Umbilical cord (tissue), 2 donors: ENCODE results near the gene TMEM175. TPM values are rescaled to one million over a fixed set of nuclear protein-coding genes. Genes with fewer than 3 reads are reported as not detected.

Experiments used
- DNase-seq: peaks from one replicate; pipeline ENCODE4 v3.0.0-alpha.2; 2015; ENCODE audit warnings: low spot score
- total RNA-seq: library from RNA; depleted of rRNA; stranded (reverse); fragments of >200 nt; gene quantifications from one replicate; pipeline ENCODE4 v1.2.3, GENCODE V29; 2014; ENCODE audit warnings: low replicate concordance; ENCODE audit not compliant: insufficient read depth

Gene TMEM175, protein sequence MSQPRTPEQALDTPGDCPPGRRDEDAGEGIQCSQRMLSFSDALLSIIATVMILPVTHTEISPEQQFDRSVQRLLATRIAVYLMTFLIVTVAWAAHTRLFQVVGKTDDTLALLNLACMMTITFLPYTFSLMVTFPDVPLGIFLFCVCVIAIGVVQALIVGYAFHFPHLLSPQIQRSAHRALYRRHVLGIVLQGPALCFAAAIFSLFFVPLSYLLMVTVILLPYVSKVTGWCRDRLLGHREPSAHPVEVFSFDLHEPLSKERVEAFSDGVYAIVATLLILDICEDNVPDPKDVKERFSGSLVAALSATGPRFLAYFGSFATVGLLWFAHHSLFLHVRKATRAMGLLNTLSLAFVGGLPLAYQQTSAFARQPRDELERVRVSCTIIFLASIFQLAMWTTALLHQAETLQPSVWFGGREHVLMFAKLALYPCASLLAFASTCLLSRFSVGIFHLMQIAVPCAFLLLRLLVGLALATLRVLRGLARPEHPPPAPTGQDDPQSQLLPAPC
- 39.7 TPM for total RNA-seq

- DNase-seq: peak; percentile 96
Measured at GRCh38 chr4:931960-932712, at the start of gene TMEM175, which contains the start of gene GAK. TMEM175 (plus strand) TSS chr4:932460; CDS start chr4:947740, 15,280 bp downstream. GAK (minus strand) TSS chr4:932316; CDS start chr4:932187, 129 bp downstream.

DNA sequence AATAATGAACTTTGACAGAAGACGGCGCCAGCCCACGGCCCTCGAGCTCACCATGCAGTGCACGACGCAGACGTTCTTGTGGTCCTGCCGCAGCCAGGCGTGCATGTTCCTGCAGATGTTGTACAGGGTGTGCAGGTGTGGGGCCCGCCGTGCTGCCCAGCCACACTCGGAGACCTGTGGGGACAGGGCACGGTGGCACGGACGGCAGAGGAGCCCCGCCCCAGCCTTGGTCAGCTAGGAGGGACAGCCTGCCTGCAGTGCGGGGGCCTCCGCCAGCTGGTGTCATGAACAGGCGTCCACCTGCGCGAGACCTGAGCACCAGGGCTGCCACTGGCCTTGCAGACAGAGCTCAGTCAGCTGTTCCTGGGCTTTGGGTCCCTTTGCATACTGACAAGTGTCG is 49.6 kb upstream of the TMEM175 start:
- DNase-seq: no peak

- DNase-seq: no peak
Measured at GRCh38 chr4:883377-884095, 48.7 kb upstream of the TMEM175 start.

DNA sequence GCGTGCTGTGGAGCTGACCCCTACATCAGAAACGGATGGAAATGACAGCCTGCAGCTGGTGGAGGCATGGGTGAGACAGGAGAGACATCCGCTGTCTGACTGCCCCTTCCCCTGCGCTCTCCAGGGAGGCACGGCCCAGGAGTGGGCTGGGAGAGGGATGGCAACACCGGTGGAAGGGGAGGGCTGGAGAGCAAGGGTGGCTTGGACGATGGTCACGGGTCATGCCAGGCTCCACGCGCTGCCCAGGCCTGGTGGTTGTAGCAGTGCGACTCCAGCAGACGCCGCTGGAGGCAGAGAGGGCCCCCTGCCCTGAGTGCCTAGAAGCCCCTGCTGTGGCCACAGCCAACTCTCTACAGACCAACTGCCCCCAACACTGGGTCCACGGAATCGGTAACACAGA is 48.0 kb upstream of the TMEM175 start:
- no peak for DNase-seq

- DNase-seq: no peak
Measured at GRCh38 chr4:884896-885295, 47.4 kb upstream of the TMEM175 start.

DNA sequence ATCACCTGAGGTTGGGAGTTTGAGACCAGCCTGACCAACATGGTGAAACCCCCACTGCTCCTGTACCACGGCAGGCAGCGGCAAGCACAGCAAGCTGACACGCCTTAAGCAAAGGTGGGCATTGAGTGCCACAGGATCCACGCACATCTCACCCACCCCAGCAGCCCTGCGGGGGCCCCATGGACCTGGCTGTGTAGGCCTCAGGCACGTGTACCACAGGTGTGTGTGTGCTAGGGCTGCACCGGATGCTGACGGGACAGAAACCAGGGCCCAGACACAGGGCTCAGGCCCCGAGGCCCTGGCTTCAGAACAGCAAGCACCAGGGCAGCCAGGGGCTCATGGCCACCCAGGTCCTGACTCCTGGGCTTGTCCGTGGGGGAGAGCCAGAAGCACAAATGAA is 46.9 kb upstream of the TMEM175 start:
- no peak for DNase-seq

GRCh38 chr4:886244-886643 is 46.0 kb upstream of the TMEM175 start:
- DNase-seq: no peak

DNA sequence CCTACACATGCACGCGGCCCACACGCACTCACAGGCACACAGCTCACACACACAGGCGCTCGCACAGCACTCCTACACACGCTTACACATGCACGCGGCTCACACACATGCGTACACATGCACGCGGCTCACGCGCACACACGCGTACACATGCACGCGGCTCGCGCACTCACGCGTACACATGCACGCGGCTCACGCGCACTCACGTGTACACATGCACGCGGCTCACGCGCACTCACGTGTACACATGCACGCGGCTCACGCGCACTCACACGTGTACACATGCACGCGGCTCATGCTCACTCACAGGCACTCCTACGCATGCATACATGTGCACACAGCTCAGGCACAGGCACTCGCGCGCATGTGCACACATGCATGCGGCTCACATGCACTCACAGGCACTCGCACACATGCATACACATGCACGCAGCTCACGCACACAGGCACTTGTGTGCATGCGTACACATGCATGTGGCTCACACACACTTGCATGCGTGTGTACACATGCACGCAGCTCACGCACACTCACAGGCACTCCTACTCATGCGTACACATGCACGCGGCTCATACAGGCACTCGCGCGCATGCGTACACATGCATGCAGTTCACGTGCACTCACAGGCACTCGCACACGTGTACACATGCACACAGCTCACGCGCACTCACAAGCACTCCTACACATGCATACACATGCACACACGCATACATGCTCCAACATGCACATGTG is 45.1 kb upstream of the TMEM175 start:
- no peak for DNase-seq

DNA sequence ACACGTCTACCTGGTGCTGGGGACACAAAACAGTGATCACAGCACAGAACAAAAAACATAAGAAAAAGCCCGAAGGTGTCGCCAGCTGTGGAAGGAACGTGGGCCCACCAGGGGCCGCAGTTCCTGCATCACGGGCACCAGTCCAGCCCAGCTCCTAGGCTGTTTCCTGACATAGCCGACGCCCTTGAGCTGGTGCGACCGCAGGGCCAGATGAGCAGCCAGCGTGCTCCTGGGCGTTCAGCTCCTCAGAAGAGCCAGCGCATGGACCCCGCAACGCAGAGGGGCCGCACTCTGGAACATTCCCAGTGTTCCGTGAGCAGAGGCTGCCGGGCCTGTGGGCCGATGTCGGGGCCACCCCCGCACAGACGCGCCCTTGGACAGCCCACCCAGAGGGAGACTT is 44.2 kb upstream of the TMEM175 start:
- no peak for DNase-seq

DNA sequence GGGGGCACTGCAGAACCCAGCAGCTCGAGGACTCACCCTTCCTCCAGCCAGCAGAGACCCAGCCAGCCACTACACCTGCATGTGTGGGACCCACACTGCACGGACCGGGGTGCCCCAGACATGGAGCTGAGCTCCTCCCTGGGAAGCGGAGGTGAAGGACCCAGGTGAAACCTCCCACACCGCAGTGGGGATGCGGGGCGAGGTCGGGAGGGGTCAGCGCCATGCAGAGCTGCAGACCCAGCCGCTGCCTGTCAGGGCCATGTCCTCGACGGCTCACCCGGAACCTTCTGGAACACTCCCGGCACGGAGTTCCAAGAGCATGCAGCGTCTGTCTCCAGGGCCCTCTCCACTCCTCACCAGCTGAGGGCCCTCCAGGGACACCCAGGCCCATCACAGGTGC is 42.7 kb upstream of the TMEM175 start:
- no peak for DNase-seq

- no peak for DNase-seq
Measured at GRCh38 chr4:890036-890695, 42.1 kb upstream of the TMEM175 start.

GRCh38 chr4:891747-892146 is 40.5 kb upstream of the TMEM175 start:
- DNase-seq: no peak

DNA sequence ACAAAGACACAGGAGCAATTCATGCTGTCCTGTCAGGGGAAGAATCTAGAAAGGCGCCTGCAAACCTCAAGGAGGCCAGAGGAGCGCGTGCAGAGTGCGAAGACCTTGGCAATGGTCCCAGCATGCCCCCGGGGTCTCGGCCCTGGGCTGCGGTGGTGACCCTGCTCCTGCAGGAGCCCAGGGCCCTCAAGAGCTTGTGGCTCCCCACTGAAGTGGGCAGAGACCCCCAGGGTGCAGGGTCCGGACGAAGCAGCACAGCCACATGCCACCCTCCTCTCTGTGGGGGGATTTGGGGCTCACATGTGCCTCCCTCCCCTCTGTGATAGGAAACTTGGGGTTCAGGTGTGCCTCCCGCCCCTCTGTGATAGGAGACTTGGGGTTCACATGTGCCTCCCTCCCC is 39.5 kb upstream of the TMEM175 start:
- no peak for DNase-seq

DNA sequence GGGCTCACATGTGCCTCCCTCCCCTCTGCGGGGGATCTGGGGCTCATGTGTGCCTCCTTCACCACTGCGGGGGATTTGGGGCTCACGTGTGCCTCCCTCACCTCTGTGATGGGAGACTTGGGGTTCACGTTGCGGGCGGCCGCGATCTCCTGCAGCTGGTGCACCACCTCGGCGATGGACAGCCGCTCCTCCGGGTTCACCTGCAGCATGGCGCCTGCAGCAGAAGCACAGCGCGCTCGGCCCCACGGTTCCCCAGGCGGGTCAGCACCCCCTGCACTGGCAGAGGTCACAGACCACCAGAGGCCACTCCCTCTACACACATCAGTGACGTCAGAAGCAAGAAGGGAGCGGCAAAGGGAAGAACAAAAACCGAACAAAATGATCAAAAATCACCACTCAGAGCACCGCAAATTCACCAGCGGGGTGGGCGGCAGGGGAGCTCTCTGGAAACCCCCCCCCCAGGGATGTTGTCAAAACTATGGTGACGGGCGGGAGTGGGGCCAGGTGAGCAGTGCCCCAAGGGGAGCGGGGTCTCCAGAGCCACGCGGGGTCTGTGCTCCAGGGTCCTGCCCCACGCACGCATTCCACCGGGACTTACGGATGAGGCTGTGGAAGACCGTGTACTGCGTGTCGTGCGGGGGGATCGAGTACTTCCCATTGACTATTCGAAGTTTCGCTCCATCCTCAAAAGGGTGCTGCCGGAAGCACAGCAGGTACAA is 38.8 kb upstream of the TMEM175 start:
- DNase-seq: no peak

- no peak for DNase-seq
Measured at GRCh38 chr4:893995-894705, 38.1 kb upstream of the TMEM175 start.

DNA sequence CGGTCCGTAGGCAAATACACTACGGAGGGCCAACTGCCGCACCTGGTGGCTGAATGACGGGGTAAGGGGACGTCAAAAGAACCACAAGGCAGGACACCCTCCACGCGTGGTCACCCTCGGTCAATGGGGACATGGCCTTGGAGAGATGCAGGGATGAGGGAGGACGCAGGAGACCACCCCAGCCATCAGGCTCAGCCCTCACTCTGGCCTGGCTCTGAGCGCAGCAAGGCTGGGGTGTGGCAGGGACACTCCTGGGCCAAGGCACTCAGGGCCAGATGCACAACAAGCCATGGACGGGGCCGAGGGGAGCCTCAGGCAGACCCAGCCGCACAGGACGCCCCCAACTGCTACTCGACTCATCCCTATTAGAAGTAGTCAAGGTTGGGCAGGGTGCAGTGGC is 36.7 kb upstream of the TMEM175 start:
- DNase-seq: no peak

DNA sequence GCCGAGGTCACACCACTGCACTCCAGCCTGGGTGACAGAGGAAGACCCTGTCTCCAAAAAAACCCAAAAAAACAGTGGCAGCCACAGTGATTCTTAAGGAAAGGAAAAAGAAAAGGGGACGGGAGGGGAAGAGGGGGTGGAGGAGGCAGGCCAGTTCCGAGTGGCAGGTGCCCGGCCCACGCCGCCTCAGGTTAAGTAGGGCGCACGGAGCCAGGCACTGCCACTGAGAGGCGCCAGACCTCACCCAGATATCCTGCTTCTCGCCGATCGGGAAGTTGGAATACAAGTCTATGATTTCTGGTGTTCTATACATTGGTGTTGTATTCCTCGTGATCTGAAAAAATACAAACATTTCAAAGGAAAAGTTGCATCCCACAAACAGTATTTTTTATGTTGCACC is 36.0 kb upstream of the TMEM175 start:
- DNase-seq: no peak

DNA sequence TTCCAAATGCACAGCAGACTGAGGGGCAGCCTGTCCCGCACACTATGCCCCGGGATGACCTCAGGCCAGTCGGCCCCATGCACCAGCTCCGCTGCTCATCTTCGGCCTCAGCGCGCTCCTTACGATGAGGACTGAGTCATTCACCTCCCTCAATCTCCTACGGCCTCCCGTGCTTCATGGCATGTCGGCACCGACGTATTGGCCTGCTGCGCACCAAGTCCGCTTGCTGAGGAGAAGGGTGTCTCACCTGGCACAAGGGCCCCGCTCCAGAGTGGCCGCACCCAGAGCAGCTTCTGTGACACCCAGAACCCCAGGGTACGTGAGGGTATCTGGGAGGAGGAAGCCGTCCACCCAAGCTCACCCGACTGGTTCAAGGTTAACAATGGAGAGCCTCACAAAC is 35.6 kb upstream of the TMEM175 start:
- DNase-seq: no peak

DNA sequence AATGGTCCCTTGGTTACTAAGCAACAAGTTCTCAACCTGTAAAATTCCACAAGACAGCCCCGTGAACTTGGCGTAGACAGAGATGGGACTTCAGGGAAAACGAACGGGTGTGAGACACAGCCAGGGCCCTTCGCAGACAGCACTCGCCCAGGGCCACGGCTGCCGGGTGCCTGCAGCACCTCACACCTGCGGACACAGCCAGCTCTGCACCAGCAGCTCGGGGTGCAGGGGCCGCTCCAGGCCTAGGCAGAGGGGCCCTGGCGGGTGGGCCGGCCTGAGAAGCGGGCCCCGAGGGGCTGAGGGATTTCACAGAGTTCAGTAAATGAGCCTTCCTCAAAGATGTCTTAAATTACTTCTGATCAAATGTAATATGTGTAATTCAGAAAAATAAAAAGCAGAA is 34.1 kb upstream of the TMEM175 start:
- DNase-seq: no peak
